ENCODE results near the gene THADA. TPM values are rescaled to one million over a fixed set of nuclear protein-coding genes. Genes with fewer than 3 reads are reported as not detected.

The THADA gene
- total RNA-seq, 2 donors from 2014 or later: 14.5 to 16.1 TPM

GRCh38 chr2:43309935-43310334 is 285.9 kb downstream of the THADA start:
- H3K4me3 ChIP-seq: no peak overlapping the region
- TF ChIP-seq CTCF (IDR thresholded peaks at IDR 0.05): no peak
- no peak overlapping the region for H3K27ac ChIP-seq
- no peaks in the 10 kb centered on the region for H3K27me3 ChIP-seq
- H3K36me3 ChIP-seq: no peaks in the 10 kb centered on the region
- H3K9me3 ChIP-seq: no peaks in the 10 kb centered on the region
- peaks cover 0 to 44% of the 10 kb centered on the region in 2 donors for H3K4me1 ChIP-seq
- no peak for DNase-seq (ENCODE audit: low spot score)

GRCh38 chr2:43307973-43308372 is 287.9 kb downstream of the THADA start:
- H3K27ac ChIP-seq: no peak overlapping the region
- no peak overlapping the region for H3K4me3 ChIP-seq
- no peak for TF ChIP-seq CTCF (IDR thresholded peaks at IDR 0.05)
- H3K9me3 ChIP-seq: no peaks in the 10 kb centered on the region
- H3K4me1 ChIP-seq: peaks cover 0 to 54% of the 10 kb centered on the region in 2 donors
- no peak for DNase-seq (ENCODE audit: low spot score)
- H3K36me3 ChIP-seq: no peaks in the 10 kb centered on the region
- H3K27me3 ChIP-seq: no peaks in the 10 kb centered on the region

- no peak for DNase-seq (ENCODE audit: low spot score)
- no peak for TF ChIP-seq CTCF (IDR thresholded peaks at IDR 0.05)
- H3K27ac ChIP-seq: no peak overlapping the region
- no peaks in the 10 kb centered on the region for H3K27me3 ChIP-seq
- no peak overlapping the region for H3K4me3 ChIP-seq
- peaks cover 0 to 52% of the 10 kb centered on the region in 2 donors for H3K4me1 ChIP-seq
- H3K36me3 ChIP-seq: no peaks in the 10 kb centered on the region
- H3K9me3 ChIP-seq: no peaks in the 10 kb centered on the region
These were observed 288.8 kb downstream of the THADA start for GRCh38 chr2:43307046-43307445.

GRCh38 chr2:43306197-43306596 is 289.6 kb downstream of the THADA start:
- Histone ChIP-seq H3K27ac (peak overlapping the region; percentile 76 to 84), H3K27me3 (no peaks in the 10 kb centered on the region), H3K9me3 (no peaks in the 10 kb centered on the region), H3K4me1 (peaks cover 0 to 58% of the 10 kb centered on the region in 2 donors), H3K36me3 (no peaks in the 10 kb centered on the region), H3K4me3 (no peak overlapping the region)
- no peak for DNase-seq (ENCODE audit: low spot score)
- no peak for TF ChIP-seq CTCF (IDR thresholded peaks at IDR 0.05)

- peaks cover 0 to 65% of the 10 kb centered on the region in 2 donors for H3K4me1 ChIP-seq
- peak overlapping the region; percentile 76 to 84 for H3K27ac ChIP-seq
- no peaks in the 10 kb centered on the region for H3K36me3 ChIP-seq
- no peaks in the 10 kb centered on the region for H3K27me3 ChIP-seq
- DNase-seq (ENCODE audit: low spot score): peak; percentile 87
- no peak overlapping the region for H3K4me3 ChIP-seq
- TF ChIP-seq CTCF (IDR thresholded peaks at IDR 0.05): no peak
- H3K9me3 ChIP-seq: no peaks in the 10 kb centered on the region
These were observed 290.3 kb downstream of the THADA start for GRCh38 chr2:43305517-43305916.

GRCh38 chr2:43305012-43305411 is 290.8 kb downstream of the THADA start:
- Histone ChIP-seq H3K36me3 (no peaks in the 10 kb centered on the region), H3K4me1 (peaks cover 0 to 66% of the 10 kb centered on the region in 2 donors), H3K9me3 (no peaks in the 10 kb centered on the region), H3K4me3 (no peak overlapping the region), H3K27me3 (no peaks in the 10 kb centered on the region), H3K27ac (peak overlapping the region; percentile 76 to 84)
- TF ChIP-seq CTCF (IDR thresholded peaks at IDR 0.05): no peak
- DNase-seq (ENCODE audit: low spot score): peak; percentile 76

Measured in right atrium auricular region (tissue), 2 donors.